Neuron (in vitro differentiated cells): Measurements from ENCODE around the gene NKX2-1.

Source experiments
- H2AFZ ChIP-seq: one replicate; pipeline ENCODE4 v1.6.1; 2013; ENCODE audit warnings: low read depth, mild to moderate bottlenecking, inconsistent platforms, low read length, moderate library complexity
- H3K27me3 ChIP-seq: one replicate; pipeline ENCODE4 v1.6.1; 2013; ENCODE audit warnings: low read length; ENCODE audit not compliant: insufficient read depth
- H3K36me3 ChIP-seq: one replicate; pipeline ENCODE4 v1.6.1; 2013; ENCODE audit warnings: low read length; ENCODE audit not compliant: insufficient read depth
- H3K4me1 ChIP-seq: one replicate; pipeline ENCODE4 v1.6.1; 2013; ENCODE audit warnings: low read length; ENCODE audit not compliant: insufficient read depth
- H3K4me3 ChIP-seq: 2 replicates; pipeline ENCODE4 v1.5.1; 2013; ENCODE audit warnings: mild to moderate bottlenecking, low read length, moderate library complexity
- H3K9me3 ChIP-seq: one replicate; pipeline ENCODE4 v1.6.1; 2013; ENCODE audit warnings: low read length

Gene NKX2-1

DNA sequence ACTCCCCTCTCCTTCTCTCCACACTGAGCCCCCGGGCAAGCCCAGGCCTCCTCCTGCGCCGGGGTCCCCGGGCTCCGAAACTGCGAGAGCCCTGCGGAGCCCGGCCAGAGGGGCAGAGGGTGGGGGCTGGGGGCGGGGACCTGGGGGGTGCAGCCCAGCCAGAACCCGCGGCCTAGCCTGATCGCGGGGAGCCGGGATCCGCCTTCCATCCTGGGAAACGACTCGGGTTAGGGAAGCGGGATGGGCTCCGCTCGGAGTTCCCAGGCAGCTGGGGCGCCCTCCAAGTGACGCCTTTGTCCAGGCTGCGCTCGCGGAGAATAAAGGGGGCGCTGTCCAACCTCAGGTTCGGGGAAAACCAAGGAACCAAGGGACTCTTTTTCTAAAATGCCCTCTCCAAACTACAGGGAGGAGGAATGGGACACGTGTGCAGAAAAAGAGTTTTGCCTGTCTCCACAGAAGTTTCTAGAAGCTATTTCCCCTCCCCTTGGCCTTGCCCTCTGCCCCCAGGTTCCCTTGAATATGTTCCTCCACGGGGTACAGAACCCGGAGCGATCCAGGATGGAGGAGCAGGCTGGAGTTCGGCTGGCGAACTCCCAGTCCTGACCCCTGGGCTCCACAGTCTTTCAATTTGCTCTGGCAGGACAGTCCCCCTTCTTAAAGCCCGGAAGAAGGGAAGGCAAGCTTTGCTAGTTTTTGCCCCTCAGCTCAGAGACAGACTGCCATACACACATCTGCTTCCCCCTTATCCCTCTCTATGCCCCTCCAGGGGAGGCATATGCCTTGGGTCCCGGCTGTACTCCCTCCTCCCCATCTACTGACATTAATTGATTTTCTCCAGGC, 13.9 kb downstream of the NKX2-1 start:
- H3K27me3 ChIP-seq, result peaks cover 95% of the 10 kb centered on the region
- H3K4me1 ChIP-seq, result peaks cover 2% of the 10 kb centered on the region
- no peaks in the 10 kb centered on the region for H3K36me3 ChIP-seq
- peaks cover 4% of the 10 kb centered on the region for H3K9me3 ChIP-seq
- H2AFZ ChIP-seq, result no peak overlapping the region
- no peak overlapping the region for H3K4me3 ChIP-seq

- no peak overlapping the region for H3K4me3 ChIP-seq
- H3K4me1 ChIP-seq, result peaks cover 2% of the 10 kb centered on the region
- H3K27me3 ChIP-seq, result peaks cover 90% of the 10 kb centered on the region
These were observed 14.7 kb downstream of the NKX2-1 start for GRCh38 chr14:36505181-36505815.

GRCh38 chr14:36504771-36505175, 15.3 kb downstream of the NKX2-1 start:
- Histone ChIP-seq H3K4me1 (peaks cover 2% of the 10 kb centered on the region), H3K4me3 (no peak overlapping the region), H3K36me3 (no peaks in the 10 kb centered on the region), H2AFZ (no peak overlapping the region), H3K27me3 (peaks cover 86% of the 10 kb centered on the region), H3K9me3 (peaks cover 4% of the 10 kb centered on the region)

More at GRCh38 chr14:36505181-36505815, 14.7 kb downstream of the NKX2-1 start:
- no peak overlapping the region for H2AFZ ChIP-seq
- peaks cover 4% of the 10 kb centered on the region for H3K9me3 ChIP-seq
- H3K36me3 ChIP-seq, result no peaks in the 10 kb centered on the region

- Histone ChIP-seq H3K4me3 (no peak overlapping the region), H3K27me3 (peaks cover 83% of the 10 kb centered on the region), H3K9me3 (peaks cover 4% of the 10 kb centered on the region), H3K4me1 (peaks cover 2% of the 10 kb centered on the region), H3K36me3 (no peaks in the 10 kb centered on the region), H2AFZ (no peak overlapping the region)
These were observed 16.0 kb downstream of the NKX2-1 start for GRCh38 chr14:36503771-36504741.

DNA sequence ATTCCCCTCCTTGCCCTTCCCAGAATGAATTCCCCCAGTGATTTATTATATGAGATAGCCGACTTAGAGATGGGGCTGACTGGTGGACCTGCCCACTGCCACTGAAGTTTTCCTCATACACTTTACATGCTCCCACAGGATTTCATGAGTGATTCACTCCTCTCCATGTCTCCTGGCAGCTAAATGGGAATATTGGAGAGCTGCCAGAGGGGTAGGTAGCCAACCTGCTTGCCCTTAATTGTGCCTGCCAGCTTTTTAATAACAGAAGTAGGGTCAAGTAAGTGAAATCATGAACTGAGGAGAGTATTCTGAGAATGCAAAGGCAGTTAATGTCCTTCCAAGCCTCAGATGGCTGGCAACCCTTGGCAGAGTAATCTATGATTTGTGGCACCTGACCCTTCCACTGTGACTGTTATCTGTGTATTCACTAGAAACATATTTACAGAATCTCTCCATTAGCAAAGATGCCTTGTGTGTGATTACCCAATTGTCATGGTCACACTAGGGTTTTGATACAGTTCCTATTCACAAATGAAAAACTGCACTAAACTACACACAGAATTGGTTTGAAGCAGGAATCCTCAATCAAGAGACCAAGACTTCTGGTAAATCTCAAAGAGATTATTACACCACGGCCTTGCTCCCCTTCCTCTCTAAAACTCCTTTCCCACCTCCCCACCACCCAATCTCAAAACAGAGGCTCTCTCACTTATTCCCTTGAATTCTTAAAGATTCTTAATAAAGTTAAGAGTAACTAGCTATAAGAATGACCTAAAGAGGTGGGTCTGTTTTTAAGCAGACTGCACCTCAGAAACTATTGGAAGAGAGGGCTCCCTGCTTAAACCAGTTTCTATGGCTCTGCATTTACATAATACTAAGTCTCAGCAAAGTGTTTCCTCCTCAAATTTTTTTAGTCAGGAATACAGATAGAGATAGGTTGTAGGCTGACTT, 17.2 kb downstream of the NKX2-1 start:
- peaks cover 2% of the 10 kb centered on the region for H3K4me1 ChIP-seq
- H3K9me3 ChIP-seq, result peaks cover 4% of the 10 kb centered on the region
- no peak overlapping the region for H3K4me3 ChIP-seq
- H2AFZ ChIP-seq, result no peak overlapping the region
- H3K27me3 ChIP-seq, result peaks cover 83% of the 10 kb centered on the region
- no peaks in the 10 kb centered on the region for H3K36me3 ChIP-seq

- Histone ChIP-seq H3K4me1 (no peaks in the 10 kb centered on the region), H2AFZ (no peak overlapping the region), H3K36me3 (no peaks in the 10 kb centered on the region)
These were observed 21.1 kb downstream of the NKX2-1 start for GRCh38 chr14:36498938-36499337.

DNA sequence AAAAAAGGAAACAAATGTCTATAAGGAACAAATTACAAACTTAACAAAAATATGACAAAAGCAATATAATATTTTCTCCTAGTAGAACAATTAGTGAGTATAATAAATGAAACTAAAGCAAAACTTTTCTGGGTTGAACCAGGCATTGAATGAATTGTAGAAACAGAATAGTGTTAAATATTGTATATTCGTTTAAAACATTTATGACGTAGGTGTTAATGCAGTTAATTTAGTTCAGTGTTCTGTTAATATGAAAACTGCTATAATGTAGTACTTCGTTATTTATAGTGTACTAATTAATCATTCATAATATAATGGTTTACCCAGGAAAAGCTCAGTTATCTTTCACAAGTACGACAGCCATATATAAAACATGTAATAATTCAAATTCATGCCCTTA, 23.7 kb downstream of the NKX2-1 start:
- Histone ChIP-seq H3K27me3 (peaks cover 65% of the 10 kb centered on the region), H3K36me3 (no peaks in the 10 kb centered on the region), H3K4me3 (no peak overlapping the region), H2AFZ (no peak overlapping the region), H3K4me1 (no peaks in the 10 kb centered on the region), H3K9me3 (no peaks in the 10 kb centered on the region)

More at GRCh38 chr14:36498938-36499337, 21.1 kb downstream of the NKX2-1 start:
- H3K4me3 ChIP-seq, result no peak overlapping the region
- H3K9me3 ChIP-seq, result no peaks in the 10 kb centered on the region
- H3K27me3 ChIP-seq, result peaks cover 74% of the 10 kb centered on the region

GRCh38 chr14:36495666-36496065, 24.4 kb downstream of the NKX2-1 start:
- H3K9me3 ChIP-seq, result no peaks in the 10 kb centered on the region
- H3K4me1 ChIP-seq, result no peaks in the 10 kb centered on the region
- no peaks in the 10 kb centered on the region for H3K36me3 ChIP-seq
- H3K27me3 ChIP-seq, result peaks cover 65% of the 10 kb centered on the region
- no peak overlapping the region for H2AFZ ChIP-seq
- H3K4me3 ChIP-seq, result no peak overlapping the region

- Histone ChIP-seq H3K4me1 (no peaks in the 10 kb centered on the region), H3K4me3 (no peak overlapping the region), H3K27me3 (peaks cover 65% of the 10 kb centered on the region), H3K9me3 (no peaks in the 10 kb centered on the region), H3K36me3 (no peaks in the 10 kb centered on the region), H2AFZ (no peak overlapping the region)
These were observed 26.3 kb downstream of the NKX2-1 start for GRCh38 chr14:36493761-36494160.

DNA sequence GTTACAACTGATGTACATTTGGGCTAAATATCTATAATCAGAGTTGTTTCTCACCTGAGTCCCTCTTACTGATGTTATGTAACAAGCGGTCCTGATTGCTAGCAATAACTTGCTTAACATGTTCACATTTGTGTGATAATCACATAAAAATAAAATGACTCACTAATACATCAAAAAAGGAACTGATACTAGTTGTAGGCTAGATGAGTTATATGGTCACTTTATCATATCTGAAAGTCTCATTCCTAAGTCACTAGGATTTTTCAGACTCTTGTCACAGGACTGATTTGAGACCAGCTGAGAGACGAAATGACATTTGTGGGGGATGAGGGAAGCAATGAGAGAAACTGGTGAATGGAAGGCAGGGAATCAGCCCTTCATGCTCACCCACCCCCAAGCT, 34.3 kb downstream of the NKX2-1 start:
- Histone ChIP-seq H3K36me3 (no peaks in the 10 kb centered on the region), H3K4me3 (no peak overlapping the region), H3K4me1 (no peaks in the 10 kb centered on the region), H3K9me3 (no peaks in the 10 kb centered on the region), H2AFZ (no peak overlapping the region), H3K27me3 (peaks cover 44% of the 10 kb centered on the region)

DNA sequence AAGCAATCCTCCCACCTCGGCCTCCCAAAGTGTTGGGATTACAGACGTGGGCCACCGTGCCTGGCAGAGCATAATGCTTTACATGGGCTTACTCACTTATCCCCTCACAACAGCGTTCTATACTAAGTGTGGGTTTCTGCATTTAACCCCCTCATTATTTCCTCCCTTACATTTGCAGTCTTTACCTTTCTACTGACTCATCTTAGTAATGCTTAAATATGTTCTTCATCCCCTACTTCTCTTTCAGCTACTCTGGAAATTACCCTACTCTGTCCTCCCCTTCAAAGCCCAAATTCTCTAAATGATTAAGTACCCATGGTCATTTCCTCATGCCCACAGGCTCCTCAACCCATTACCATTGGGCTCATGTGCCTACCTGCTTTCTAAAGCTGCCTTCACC, 40.7 kb downstream of the NKX2-1 start:
- Histone ChIP-seq H3K4me3 (no peak overlapping the region), H3K9me3 (no peaks in the 10 kb centered on the region), H3K4me1 (no peaks in the 10 kb centered on the region), H3K36me3 (no peaks in the 10 kb centered on the region), H3K27me3 (peaks cover 25% of the 10 kb centered on the region), H2AFZ (no peak overlapping the region)

GRCh38 chr14:36478782-36479181, 41.2 kb downstream of the NKX2-1 start:
- Histone ChIP-seq H3K4me3 (no peak overlapping the region), H3K4me1 (no peaks in the 10 kb centered on the region), H3K36me3 (no peaks in the 10 kb centered on the region), H3K9me3 (no peaks in the 10 kb centered on the region), H2AFZ (no peak overlapping the region), H3K27me3 (peaks cover 25% of the 10 kb centered on the region)
